ENCODE results near the gene CAPN1.

- no peak for TF ChIP-seq CTCF (IDR thresholded peaks at IDR 0.05; ENCODE audit: insufficient read depth, low read length)
- no peak for TF ChIP-seq GABPA (IDR thresholded peaks at IDR 0.05; ENCODE audit: low read depth)
These were observed 24.7 kb downstream of the CAPN1 start for GRCh38 chr11:65206441-65206841.
